Stimulated activated CD4-positive, alpha-beta T cell treated with anti-CD3 and anti-CD28 coated beads, Interleukin-15, amount 100 ng/mL, for 1 hour (primary cell): Measurements from ENCODE around the gene UBE2I.
"Not testable (repeated sequence)": the region's sequence is repeated elsewhere in the genome, so short reads cannot be mapped to it uniquely, and the experiment has no call there.

ENCODE experiments used
- DNase-seq, 2 donors: peaks; one replicate each; pipeline ENCODE4 v3.0.0-alpha.2; 2020; ENCODE audit warnings: low read depth in 1 of 2, low spot score in 1 of 2

The UBE2I gene

GRCh38 chr16:1312903-1313302 lies 3.5 kb downstream of the UBE2I start:
- no peak for DNase-seq

GRCh38 chr16:1313721-1314369 lies 4.4 kb downstream of the UBE2I start:
- DNase-seq = no peak

- DNase-seq = no peak
Observed at GRCh38 chr16:1314399-1315068, 5.1 kb downstream of the UBE2I start.

- no peak for DNase-seq
Observed at GRCh38 chr16:1315081-1316032, 5.9 kb downstream of the UBE2I start.

- DNase-seq = no peak
Observed at GRCh38 chr16:1316033-1316405, 6.6 kb downstream of the UBE2I start.

GRCh38 chr16:1317479-1318267 lies 8.2 kb downstream of the UBE2I start:
- no peak for DNase-seq

- no peak for DNase-seq
Observed at GRCh38 chr16:1318268-1318545, 8.8 kb downstream of the UBE2I start.

GRCh38 chr16:1319041-1319440 lies 9.6 kb downstream of the UBE2I start:
- no peak for DNase-seq

- no peak for DNase-seq
Observed at GRCh38 chr16:1320097-1320496, 10.7 kb downstream of the UBE2I start.

GRCh38 chr16:1320658-1321240 lies 11.3 kb downstream of the UBE2I start:
- no peak for DNase-seq

GRCh38 chr16:1322407-1322806 lies 13.0 kb downstream of the UBE2I start:
- DNase-seq = no peak

GRCh38 chr16:1323296-1324239 lies 14.1 kb downstream of the UBE2I start:
- DNase-seq = no peak

- DNase-seq = no peak
Observed at GRCh38 chr16:1324286-1324826, 14.9 kb downstream of the UBE2I start.

GRCh38 chr16:1325261-1325660 lies 15.8 kb downstream of the UBE2I start:
- no peak for DNase-seq

GRCh38 chr16:1325673-1326371 lies 16.4 kb downstream of the UBE2I start:
- DNase-seq = no peak

- DNase-seq = no peak
Observed at GRCh38 chr16:1326391-1326790, 17.0 kb downstream of the UBE2I start.

- no peak for DNase-seq
Observed at GRCh38 chr16:1326946-1327618, 17.6 kb downstream of the UBE2I start.

- no peak for DNase-seq
Observed at GRCh38 chr16:1327619-1327947, 18.1 kb downstream of the UBE2I start.

GRCh38 chr16:1328136-1328535 lies 18.7 kb downstream of the UBE2I start:
- not testable (repeated sequence) for DNase-seq
